GM23248 (cell line): ENCODE data around the gene FAM118B.

Experiments
- EZH2 ChIP-seq: fragments of 200-600 bp; sonication (generic); IDR thresholded peaks from 2 replicates; pipeline ENCODE4 v1.6.1; 2018; ENCODE audit warnings: antibody characterized with exemption, mild to moderate bottlenecking; ENCODE audit not compliant: insufficient read depth, poor library complexity, severe bottlenecking
- EZH2phosphoT487 ChIP-seq: fragments of 200-600 bp; sonication (generic); IDR thresholded peaks from 2 replicates; pipeline ENCODE4 v1.6.1; 2018; ENCODE audit warnings: antibody characterized with exemption, moderate library complexity, mild to moderate bottlenecking, low read depth; ENCODE audit not compliant: insufficient read depth

DNA sequence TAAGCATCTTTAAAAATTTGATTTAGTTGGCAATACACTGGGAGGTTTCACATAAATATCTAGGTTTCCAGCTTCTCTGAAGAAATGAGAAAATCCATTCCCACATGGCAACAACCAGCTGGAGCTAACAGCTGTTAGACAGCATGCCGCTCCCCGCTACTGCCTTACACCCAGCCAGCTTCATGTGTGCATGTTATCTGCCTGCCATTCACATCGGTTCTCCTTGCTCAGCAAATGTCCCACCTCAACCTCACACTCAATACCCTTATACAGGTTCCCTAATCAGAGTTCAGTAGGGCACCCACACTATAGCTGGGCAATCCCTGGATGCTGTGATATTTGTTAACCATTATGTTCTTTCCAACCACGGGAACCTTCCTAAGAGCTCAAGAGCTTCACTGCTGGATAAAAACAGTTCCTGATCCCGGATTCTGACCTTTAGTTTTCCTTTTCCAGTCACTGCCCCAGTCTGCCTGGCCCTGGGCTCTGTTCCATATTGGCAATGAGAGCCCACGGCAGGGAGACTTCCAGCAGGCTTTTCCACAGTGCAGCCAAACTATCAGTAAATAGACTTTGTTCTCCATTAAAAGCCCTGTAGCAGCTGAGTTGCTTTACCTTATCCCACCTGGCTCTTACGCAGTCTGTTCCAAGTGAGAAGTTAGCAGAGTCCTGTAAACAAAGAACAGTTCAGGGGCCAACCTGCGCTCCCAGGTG, 8.8 kb upstream of the FAM118B start:
- no peak for TF ChIP-seq EZH2
- no peak for TF ChIP-seq EZH2phosphoT487
